Calu3 (cell line): Measurements from ENCODE around the gene THBS2. TPM values are rescaled to one million over a fixed set of nuclear protein-coding genes. Genes with fewer than 3 reads are reported as not detected.
"Not testable (repeated sequence)": the region's sequence is repeated elsewhere in the genome, so short reads cannot be mapped to it uniquely, and the experiment has no call there.

Source experiments
- Bru-seq: library from RNA; stranded (reverse); fragments of 400-500 nt; gene quantifications from one replicate; lab custom pipeline; 2021; lab: Mats Ljungman, UMichigan
- BruChase-seq, 2 experiments: library from RNA; stranded (reverse); fragments of 400-500 nt; gene quantifications; one replicate each; lab custom pipeline; 2021; lab: Mats Ljungman, UMichigan
- BruUV-seq: library from RNA; stranded (reverse); fragments of 400-500 nt; replicated peaks from 2 replicates; lab custom pipeline; 2021; lab: Mats Ljungman, UMichigan
- CTCF ChIA-PET: fragments of 300-600 bp; sonication (Branson Sonifier 250); formaldehyde crosslinking; loops from one replicate; lab custom pipeline; 2022; ENCODE audit warnings: antibody characterized with exemption; lab: Charles Lee
- DNase-seq: peaks from one replicate; pipeline ENCODE4 v3.0.0; 2022
- H3K27ac Mint-ChIP-seq: one replicate; pipeline ENCODE4 v1.8.0; 2022; ENCODE audit warnings: mixed read lengths; ENCODE audit not compliant: unreplicated experiment
- H3K27me3 Mint-ChIP-seq: one replicate; pipeline ENCODE4 v1.8.0; 2022; ENCODE audit warnings: mixed read lengths; ENCODE audit not compliant: unreplicated experiment
- H3K36me3 Mint-ChIP-seq: one replicate; pipeline ENCODE4 v1.8.0; 2022; ENCODE audit warnings: mild to moderate bottlenecking, moderate library complexity, mixed read lengths; ENCODE audit not compliant: insufficient read depth, unreplicated experiment
- H3K4me1 Mint-ChIP-seq: one replicate; pipeline ENCODE4 v1.8.0; 2022; ENCODE audit warnings: mild to moderate bottlenecking, low read depth, mixed read lengths; ENCODE audit not compliant: unreplicated experiment
- H3K4me3 Mint-ChIP-seq: one replicate; pipeline ENCODE4 v1.8.0; 2022; ENCODE audit warnings: mild to moderate bottlenecking, low read depth, moderate library complexity, mixed read lengths; ENCODE audit not compliant: unreplicated experiment
- H3K9me3 Mint-ChIP-seq: one replicate; pipeline ENCODE4 v1.8.0; 2022; ENCODE audit warnings: low read depth, mixed read lengths; ENCODE audit not compliant: unreplicated experiment
- CTCF ChIP-seq: fragments of 200-600 bp; IDR thresholded peaks from one replicate; pipeline ENCODE4 v1.8.0; 2022; ENCODE audit warnings: antibody characterized with exemption; ENCODE audit not compliant: unreplicated experiment
- intact Hi-C: fragments of 100-400 bp; cut with micrococcal nuclease; formaldehyde crosslinking; loops from one replicate; pipeline ENCODE4 v1.10.0; 2022; ENCODE audit not compliant: unreplicated experiment
- long read RNA-seq: library from polyadenylated mRNA; stranded (forward); transcript quantifications from one replicate; pipeline ENCODE4 v2.0.0, GENCODE V29; 2022
- total RNA-seq: library from RNA; stranded (reverse); gene quantifications from 2 replicates; pipeline ENCODE4 v1.2.3, GENCODE V29; 2022

Gene THBS2
- total RNA-seq = not detected in 2 replicates
- percentile 5 among the genes with signal in this experiment for Bru-seq, nascent RNA
- BruChase-seq, experiment 1, labeled RNA remaining after a 6-hour chase = percentile 4 among the genes with signal in this experiment
- percentile 5 among the genes with signal in this experiment for BruChase-seq, experiment 2, labeled RNA remaining after a 2-hour chase
- long read RNA-seq = 0 reads

DNA sequence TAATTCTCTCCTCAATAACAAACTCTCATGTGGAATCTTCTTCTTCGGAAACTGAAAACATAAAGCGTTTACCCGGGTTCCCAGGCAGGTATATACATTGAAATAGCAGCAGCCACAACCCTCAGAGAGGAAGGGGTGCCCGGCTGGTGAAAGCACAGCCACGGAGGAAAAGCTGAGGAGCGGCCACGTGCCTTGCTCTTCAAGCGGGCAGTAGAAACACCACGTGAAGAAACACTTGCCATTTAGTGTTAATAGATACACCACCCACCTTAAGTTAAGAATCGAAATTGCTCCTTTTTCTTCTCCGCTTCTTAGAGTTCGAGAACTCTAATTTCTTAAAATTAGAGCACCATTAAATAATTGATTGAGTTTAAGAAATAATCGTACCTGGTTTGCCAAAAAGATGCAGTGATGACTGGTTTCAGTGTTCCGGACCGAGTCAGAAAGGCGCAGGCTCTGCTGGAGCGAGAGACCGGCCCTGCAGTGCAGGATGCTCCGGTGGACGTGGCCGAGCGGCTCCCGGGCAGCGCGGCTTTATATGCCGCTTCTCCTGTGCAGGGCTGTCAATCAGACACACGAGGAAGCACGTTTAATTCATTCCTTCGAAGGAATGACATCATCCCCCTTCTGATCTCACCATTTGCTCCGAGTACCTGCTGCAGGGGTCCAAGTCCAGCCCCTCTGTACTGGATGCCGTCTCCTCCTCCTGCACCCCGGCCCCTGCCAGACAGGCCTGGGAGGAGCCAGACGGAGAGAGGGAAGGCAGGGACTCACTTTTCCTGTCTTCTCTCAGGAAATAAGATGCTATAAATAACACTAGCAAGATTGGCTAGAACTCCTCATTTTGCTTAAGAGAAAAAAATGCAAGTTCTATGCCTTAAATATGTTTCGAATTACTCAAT, at the start of gene THBS2:
TSS of gene THBS2 (minus strand) at position 510 of the 902 bp plus-strand sequence. CDS start 3,062 bp downstream, outside the sequence.
- no peak within 1 kb of the TSS for H3K27ac Mint-ChIP-seq
- peaks cover 2% of the 10 kb centered on the region for H3K9me3 Mint-ChIP-seq
- intact Hi-C loops = no loop called here
- no peaks in the 10 kb centered on the region for H3K36me3 Mint-ChIP-seq
- CTCF ChIA-PET = no interaction called here
- H3K4me1 Mint-ChIP-seq = no peaks in the 10 kb centered on the region
- H3K27me3 Mint-ChIP-seq = no peaks in the 10 kb centered on the region
- DNase-seq = no peak
- no peak for TF ChIP-seq CTCF
- H3K4me3 Mint-ChIP-seq = no peak within 1 kb of the TSS
- no TSS peak for BruUV-seq

DNA sequence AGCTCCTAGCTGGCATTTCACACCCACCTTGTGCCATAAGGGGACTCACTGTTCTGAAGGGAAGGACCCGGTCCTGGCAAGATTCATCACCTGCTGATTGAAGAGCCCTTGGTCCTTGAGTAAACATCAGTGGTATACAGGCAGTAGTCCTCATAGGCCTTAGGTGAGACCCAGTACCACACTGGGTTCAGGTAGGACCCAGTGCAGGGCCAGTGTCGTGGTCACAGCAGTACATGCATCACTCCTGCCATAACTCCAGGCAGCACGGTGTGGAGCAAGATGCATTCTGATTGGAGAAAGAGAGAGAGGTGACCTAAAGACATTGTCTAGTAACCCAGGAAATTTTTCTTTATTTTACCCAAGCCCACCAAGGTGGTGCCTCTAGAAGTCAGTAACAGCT, 49.1 kb upstream of the THBS2 start:
- Mint-ChIP-seq H3K27ac (no peak overlapping the region), H3K36me3 (no peaks in the 10 kb centered on the region), H3K27me3 (no peaks in the 10 kb centered on the region), H3K4me3 (no peak overlapping the region), H3K9me3 (peaks cover 11% of the 10 kb centered on the region), H3K4me1 (no peaks in the 10 kb centered on the region)
- TF ChIP-seq CTCF = no peak
- BruUV-seq = no TSS peak
- intact Hi-C loops = no loop called here
- CTCF ChIA-PET = no interaction called here
- DNase-seq = no peak

DNA sequence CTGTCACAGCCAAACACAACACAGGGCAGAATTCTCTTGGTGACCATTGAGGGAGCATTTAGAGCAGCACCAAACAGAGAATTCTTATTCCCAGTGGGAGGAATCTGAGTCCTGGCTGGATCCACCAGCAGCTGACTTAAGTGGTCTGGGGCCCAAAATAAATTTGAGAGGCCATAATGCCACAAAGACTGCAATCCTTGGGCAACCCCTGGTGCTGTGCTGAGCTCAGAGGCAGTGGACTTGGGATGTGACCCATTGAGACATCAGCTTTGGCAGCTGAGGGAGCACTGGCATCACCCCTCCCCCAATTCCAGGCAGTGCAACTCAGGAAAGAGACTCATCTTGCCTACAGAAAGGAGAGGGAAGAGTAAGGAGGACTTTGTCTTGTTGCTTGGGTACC, 48.6 kb upstream of the THBS2 start:
- Mint-ChIP-seq H3K4me1 (no peaks in the 10 kb centered on the region), H3K27ac (no peak overlapping the region), H3K9me3 (peaks cover 11% of the 10 kb centered on the region), H3K36me3 (no peaks in the 10 kb centered on the region), H3K4me3 (no peak overlapping the region), H3K27me3 (no peaks in the 10 kb centered on the region)
- intact Hi-C loops = no loop called here
- CTCF ChIA-PET = no interaction called here
- no peak for TF ChIP-seq CTCF
- no peak for DNase-seq
- BruUV-seq = no TSS peak

DNA sequence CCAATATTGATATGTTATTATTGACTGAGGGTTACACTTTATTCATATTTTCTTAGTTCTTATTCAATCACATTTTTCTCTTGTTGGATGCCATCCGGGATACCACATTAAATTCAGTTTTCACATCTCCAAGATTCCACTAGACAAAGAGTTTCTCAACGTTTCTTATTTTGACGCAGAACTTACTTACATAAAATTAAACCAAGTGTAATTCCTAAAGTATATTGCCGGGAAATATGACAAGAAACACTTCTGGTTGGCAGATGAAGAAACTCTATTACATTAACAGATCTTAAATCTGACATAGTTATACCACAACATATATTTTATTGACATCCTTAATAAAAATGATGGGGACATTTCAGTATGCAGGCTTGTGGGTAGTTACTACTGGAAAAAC, 47.3 kb upstream of the THBS2 start:
- Mint-ChIP-seq H3K9me3 (peaks cover 13% of the 10 kb centered on the region), H3K27ac (no peak overlapping the region), H3K4me1 (no peaks in the 10 kb centered on the region), H3K27me3 (no peaks in the 10 kb centered on the region), H3K4me3 (no peak overlapping the region), H3K36me3 (no peaks in the 10 kb centered on the region)
- no peak for TF ChIP-seq CTCF
- intact Hi-C loops = no loop called here
- BruUV-seq = no TSS peak
- CTCF ChIA-PET = no interaction called here
- no peak for DNase-seq

GRCh38 chr6:169298626-169299025, 45.0 kb upstream of the THBS2 start:
- BruUV-seq, H3K36me3 Mint-ChIP-seq, H3K27me3 Mint-ChIP-seq, CTCF ChIA-PET, H3K4me1 Mint-ChIP-seq, H3K27ac Mint-ChIP-seq, H3K4me3 Mint-ChIP-seq, DNase-seq: not testable (repeated sequence)
- H3K9me3 Mint-ChIP-seq = peaks cover 12% of the 10 kb centered on the region
- intact Hi-C loops = loop anchor here (10.0 kb wide), 1 partner anchor 156 kb away; no protein-coding TSS in a partner anchor
